K562 treated with DMSO at 1 percent for 12 hours (cell line): ENCODE measurements around the gene STX11. TPM values are rescaled to one million over a fixed set of nuclear protein-coding genes. Genes with fewer than 3 reads are reported as not detected.

ENCODE experiments used
- total RNA-seq: library from RNA; unstranded; fragments of 300-600 nt; gene quantifications from 2 replicates; pipeline ENCODE4 v1.2.3, GENCODE V29; 2022; ENCODE audit not compliant: insufficient read depth

STX11 gene
- 1.2 and 1.3 TPM in 2 replicates for total RNA-seq

DNA sequence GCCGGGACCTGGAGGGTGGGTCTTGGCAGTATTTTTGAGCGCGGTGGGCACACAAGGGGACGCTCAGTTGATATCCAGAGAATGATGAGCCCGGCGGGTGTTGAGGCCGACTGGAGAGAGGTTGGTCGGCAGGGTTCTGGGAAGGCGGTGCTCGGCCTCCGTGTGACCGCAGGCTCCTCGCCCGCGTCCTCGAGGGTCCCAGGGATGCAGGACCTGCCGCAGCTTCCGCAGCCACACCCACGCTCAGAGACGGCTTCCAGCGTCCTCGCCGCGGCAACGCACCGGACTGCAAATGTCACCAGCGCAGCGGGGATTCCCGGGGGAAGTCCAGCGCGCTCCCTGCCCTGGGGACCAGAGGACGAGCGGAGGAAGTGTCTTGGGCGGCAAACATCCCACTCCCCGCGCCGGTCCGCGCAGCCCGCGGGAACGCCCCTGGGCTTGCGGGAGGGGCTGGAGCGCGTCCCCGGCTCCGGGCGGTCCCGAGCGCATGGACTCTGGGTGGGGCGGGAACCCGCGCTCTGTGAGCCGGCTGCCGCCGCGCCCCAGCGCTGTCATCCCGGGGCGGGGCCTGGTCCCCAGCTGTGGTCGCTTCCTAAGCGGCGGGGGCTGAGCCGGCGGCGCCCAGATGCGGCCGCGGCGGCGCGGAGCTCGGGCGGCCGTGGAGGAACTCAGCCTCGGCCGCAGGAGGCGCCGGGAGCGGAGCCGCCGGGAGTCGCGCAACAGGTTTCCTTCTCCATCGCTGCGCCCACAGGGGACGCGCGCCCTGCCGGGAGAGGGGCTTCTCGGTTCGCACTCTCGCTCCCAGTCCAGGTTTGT, at the start of gene STX11:
Gene STX11, plus strand, starts transcription at position 624 of the 816 bp plus-strand sequence. CDS start 36,111 bp downstream, outside the sequence.

Other genes with a start within 250 kb of the STX11 start
- gene PLAGL1, start 142.3 kb upstream of the STX11 start, total RNA-seq = 12.4 and 30.7 TPM in 2 replicates
- gene SF3B5, start 54.9 kb upstream of the STX11 start, total RNA-seq = 454 and 671 TPM in 2 replicates
- 0.68 and 6.7 TPM in 2 replicates for gene UTRN, start 134.8 kb downstream of the STX11 start, total RNA-seq